Gastroesophageal sphincter (tissue), 3 donors: ENCODE data around the gene RBM4B.
A peak's percentile ranks its signal among the peaks of the same experiment; 100 is the strongest.

Experiments used
- POLR2A ChIP-seq, 2 donors: fragments of 450-650 bp; IDR thresholded peaks; one replicate each; pipeline ENCODE4 v1.6.1; 2017; ENCODE audit warnings: antibody characterized with exemption in 2 of 2, mild to moderate bottlenecking in 2 of 2, moderate library complexity in 1 of 2
- POLR2AphosphoS5 ChIP-seq: sonication (generic); formaldehyde crosslinking; IDR thresholded peaks from one replicate; pipeline ENCODE4 v1.6.1; 2017; ENCODE audit warnings: antibody characterized with exemption
- TF ChIP-seq, protein P1 (sequence below), 4 experiments: fragments of 200-600 bp in 2 of 4; fragments of 450-650 bp in 2 of 4; sonication (generic) in 1 of 4; IDR thresholded peaks; one replicate each; pipeline ENCODE4 v1.5.1; 2017 to 2019; ENCODE audit warnings: antibody characterized with exemption in 4 of 4, mild to moderate bottlenecking in 2 of 4, moderate library complexity in 2 of 4

DNA sequence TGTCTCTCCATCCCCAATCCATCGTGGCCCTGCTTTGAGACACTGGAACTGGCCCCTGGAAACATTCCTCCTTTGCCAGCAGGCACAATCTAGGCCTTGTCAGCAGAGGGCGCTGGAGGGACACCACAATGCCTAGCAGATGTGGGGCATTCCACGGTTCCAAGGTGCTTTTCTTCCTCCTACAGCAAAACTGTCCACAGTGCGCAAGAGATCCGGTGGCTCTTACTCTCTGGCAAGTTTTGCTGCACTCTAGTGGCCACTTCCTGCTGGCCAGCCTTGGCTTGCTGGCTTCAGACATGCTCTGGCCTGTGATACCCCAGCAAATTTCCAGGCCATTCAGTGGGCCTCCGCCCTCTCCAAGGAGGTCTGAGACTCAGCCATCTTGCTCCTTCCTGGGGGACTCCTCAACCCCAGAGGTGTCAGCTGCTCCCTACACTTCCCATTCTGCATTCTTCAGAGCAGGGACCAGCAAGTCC, 17.1 kb upstream of the RBM4B start:
- TF ChIP-seq, protein P1, sequence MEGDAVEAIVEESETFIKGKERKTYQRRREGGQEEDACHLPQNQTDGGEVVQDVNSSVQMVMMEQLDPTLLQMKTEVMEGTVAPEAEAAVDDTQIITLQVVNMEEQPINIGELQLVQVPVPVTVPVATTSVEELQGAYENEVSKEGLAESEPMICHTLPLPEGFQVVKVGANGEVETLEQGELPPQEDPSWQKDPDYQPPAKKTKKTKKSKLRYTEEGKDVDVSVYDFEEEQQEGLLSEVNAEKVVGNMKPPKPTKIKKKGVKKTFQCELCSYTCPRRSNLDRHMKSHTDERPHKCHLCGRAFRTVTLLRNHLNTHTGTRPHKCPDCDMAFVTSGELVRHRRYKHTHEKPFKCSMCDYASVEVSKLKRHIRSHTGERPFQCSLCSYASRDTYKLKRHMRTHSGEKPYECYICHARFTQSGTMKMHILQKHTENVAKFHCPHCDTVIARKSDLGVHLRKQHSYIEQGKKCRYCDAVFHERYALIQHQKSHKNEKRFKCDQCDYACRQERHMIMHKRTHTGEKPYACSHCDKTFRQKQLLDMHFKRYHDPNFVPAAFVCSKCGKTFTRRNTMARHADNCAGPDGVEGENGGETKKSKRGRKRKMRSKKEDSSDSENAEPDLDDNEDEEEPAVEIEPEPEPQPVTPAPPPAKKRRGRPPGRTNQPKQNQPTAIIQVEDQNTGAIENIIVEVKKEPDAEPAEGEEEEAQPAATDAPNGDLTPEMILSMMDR (IDR thresholded peaks at IDR 0.05) = peak in 3 of 4 experiments; percentile 92 to 96 (median 92)
- TF ChIP-seq POLR2A (IDR thresholded peaks at IDR 0.05) (no peak), POLR2AphosphoS5 (no peak)
